Measurements from ENCODE around the gene CCNY.

Gene CCNY

GRCh38 chr10:35426657-35427056, 90.3 kb downstream of the CCNY start:
- no peak for DNase-seq (ENCODE audit: low read depth)

- DNase-seq (ENCODE audit: low read depth), result no peak
Observed at GRCh38 chr10:35427543-35427942, 91.2 kb downstream of the CCNY start.

GRCh38 chr10:35428521-35428920, 92.2 kb downstream of the CCNY start:
- no peak for DNase-seq (ENCODE audit: low read depth)

GRCh38 chr10:35432781-35433338, 96.6 kb downstream of the CCNY start:
- no peak for DNase-seq (ENCODE audit: low read depth)

GRCh38 chr10:35433851-35434426, 97.6 kb downstream of the CCNY start:
- DNase-seq (ENCODE audit: low read depth), result no peak

- DNase-seq (ENCODE audit: low read depth), result no peak
Observed at GRCh38 chr10:35434533-35434932, 98.2 kb downstream of the CCNY start.

GRCh38 chr10:35435824-35436223, 99.5 kb downstream of the CCNY start:
- DNase-seq (ENCODE audit: low read depth), result no peak

- no peak for DNase-seq (ENCODE audit: low read depth)
Observed at GRCh38 chr10:35437829-35438228, 101.5 kb downstream of the CCNY start.

- DNase-seq (ENCODE audit: low read depth), result no peak
Observed at GRCh38 chr10:35438718-35439571, 102.6 kb downstream of the CCNY start.

GRCh38 chr10:35440016-35440415, 103.7 kb downstream of the CCNY start:
- DNase-seq (ENCODE audit: low read depth), result no peak

GRCh38 chr10:35442028-35442427, 105.7 kb downstream of the CCNY start:
- DNase-seq (ENCODE audit: low read depth), result no peak

GRCh38 chr10:35442592-35442991, 106.3 kb downstream of the CCNY start:
- DNase-seq (ENCODE audit: low read depth), result no peak

- DNase-seq (ENCODE audit: low read depth), result no peak
Observed at GRCh38 chr10:35443858-35444257, 107.5 kb downstream of the CCNY start.

- no peak for DNase-seq (ENCODE audit: low read depth)
Observed at GRCh38 chr10:35445150-35445884, 109.0 kb downstream of the CCNY start.

GRCh38 chr10:35446439-35446838, 110.1 kb downstream of the CCNY start:
- DNase-seq (ENCODE audit: low read depth), result no peak

- DNase-seq (ENCODE audit: low read depth), result peak; percentile 33
Observed at GRCh38 chr10:35447693-35448407, 111.5 kb downstream of the CCNY start.

- DNase-seq (ENCODE audit: low read depth), result no peak
Observed at GRCh38 chr10:35448687-35449662, 112.7 kb downstream of the CCNY start.

GRCh38 chr10:35449944-35450343, 113.6 kb downstream of the CCNY start:
- DNase-seq (ENCODE audit: low read depth), result no peak

GRCh38 chr10:35451151-35452016, 115.1 kb downstream of the CCNY start:
- DNase-seq (ENCODE audit: low read depth), result no peak

GRCh38 chr10:35452171-35452570, 115.9 kb downstream of the CCNY start:
- DNase-seq (ENCODE audit: low read depth), result no peak

Data from HS-5 (cell line).